HG02642 (cell line): Measurements from ENCODE around the gene FOXL2NB.

Experiments
- ATAC-seq: cut with Tn5 transposase; IDR thresholded peaks from one replicate; pipeline ENCODE4 v1.9.1; 2021; ENCODE audit warnings: mild to moderate bottlenecking; ENCODE audit not compliant: unreplicated experiment, poor library complexity

Gene FOXL2NB

DNA sequence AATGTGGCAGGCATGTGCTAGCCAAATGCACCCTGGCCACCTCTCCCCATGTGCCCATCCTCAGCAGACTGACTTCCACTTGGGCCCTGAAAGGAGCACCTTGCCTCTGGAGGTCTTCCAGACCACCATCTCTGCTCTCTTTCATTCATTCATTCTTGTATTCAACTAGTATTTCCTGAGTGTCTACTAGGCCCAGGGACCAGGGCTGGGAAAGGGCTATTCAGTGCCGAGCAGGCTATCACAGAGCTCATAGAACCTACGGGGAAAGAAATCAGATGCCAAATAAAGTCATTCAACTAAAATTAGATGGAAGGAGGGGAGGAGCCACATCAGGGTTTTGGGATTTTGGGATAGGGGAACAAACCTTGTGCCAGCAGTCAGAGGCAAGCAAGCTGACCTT lies 40.2 kb downstream of the FOXL2NB start:
- ATAC-seq, result no peak

DNA sequence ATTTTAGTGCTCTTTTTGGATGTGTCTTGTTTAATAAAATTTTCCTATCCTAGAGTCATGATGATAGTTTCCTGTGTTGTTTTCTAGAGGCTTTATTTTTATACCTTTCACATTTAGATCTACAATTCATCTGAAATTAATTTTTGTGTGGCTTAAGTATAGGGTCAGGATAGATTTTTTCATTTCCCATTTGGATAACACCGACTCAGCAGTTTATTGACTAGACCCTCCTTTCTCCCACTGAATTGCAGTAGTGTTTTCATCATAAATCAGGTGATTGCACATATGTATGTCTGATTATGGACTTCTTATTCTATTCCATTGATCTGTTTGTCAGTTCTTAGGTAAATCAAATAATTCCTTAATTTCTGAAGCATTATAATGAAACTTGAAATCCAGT lies 48.7 kb downstream of the FOXL2NB start:
- ATAC-seq, result no peak
